OCI-LY1 (cell line): ENCODE results near the gene TLE4.

Experiments
- H2AFZ ChIP-seq: fragments of 200-600 bp; sonication (generic), shearing (Covaris generic); 2 replicates; pipeline ENCODE4 v1.6.0; 2014; ENCODE audit warnings: antibody characterized with exemption, mild to moderate bottlenecking, low read length
- H3F3A ChIP-seq: fragments of 200-600 bp; sonication (generic), shearing (Covaris generic); 2 replicates; pipeline ENCODE4 v1.6.0; 2014; ENCODE audit warnings: mild to moderate bottlenecking, antibody characterized with exemption, low read length, moderate library complexity; ENCODE audit not compliant: insufficient read depth
- H3K27ac ChIP-seq: fragments of 200-600 bp; sonication (generic); 2 replicates; pipeline ENCODE4 v1.5.1; 2014; ENCODE audit warnings: low read length, mixed run types, mild to moderate bottlenecking, low read depth; ENCODE audit not compliant: poor library complexity, severe bottlenecking
- H3K27me3 ChIP-seq: fragments of 200-600 bp; sonication (generic); 2 replicates; pipeline ENCODE4 v1.6.0; 2014; ENCODE audit warnings: antibody characterized with exemption, mild to moderate bottlenecking, low read length, moderate library complexity; ENCODE audit not compliant: insufficient read depth
- H3K36me3 ChIP-seq: fragments of 200-600 bp; sonication (generic); 2 replicates; pipeline ENCODE4 v1.6.1; 2014; ENCODE audit warnings: mild to moderate bottlenecking, antibody characterized with exemption, low read length, moderate library complexity, mixed read lengths; ENCODE audit not compliant: insufficient read depth
- H3K4me1 ChIP-seq: fragments of 200-600 bp; sonication (generic); 2 replicates; pipeline ENCODE4 v1.5.1; 2014; ENCODE audit warnings: mild to moderate bottlenecking, low read length, moderate library complexity; ENCODE audit not compliant: insufficient read depth, severe bottlenecking
- H3K4me2 ChIP-seq: fragments of 200-600 bp; sonication (generic), shearing (Covaris generic); 2 replicates; pipeline ENCODE4 v1.6.1; 2014; ENCODE audit warnings: low read length
- H3K4me3 ChIP-seq: fragments of 200-600 bp; sonication (generic); 2 replicates; pipeline ENCODE4 v1.5.1; 2014; ENCODE audit warnings: low read length, low read depth, mild to moderate bottlenecking, mixed read lengths; ENCODE audit not compliant: poor library complexity, severe bottlenecking
- H3K79me2 ChIP-seq: fragments of 200-600 bp; shearing (Covaris generic); 2 replicates; pipeline ENCODE4 v1.6.1; 2016; ENCODE audit warnings: mixed run types, low read length, mixed read lengths; ENCODE audit not compliant: insufficient read depth
- H3K9ac ChIP-seq: fragments of 200-600 bp; sonication (generic), shearing (Covaris generic); 2 replicates; pipeline ENCODE4 v1.6.1; 2014; ENCODE audit warnings: mild to moderate bottlenecking, low read length, mixed read lengths
- H3K9me2 ChIP-seq: fragments of 200-600 bp; sonication (generic), shearing (Covaris generic); 2 replicates; pipeline ENCODE4 v1.6.1; 2014; ENCODE audit warnings: low read depth, mild to moderate bottlenecking, low read length, mixed read lengths
- H3K9me3 ChIP-seq: fragments of 200-600 bp; shearing (Covaris generic); 2 replicates; pipeline ENCODE4 v1.6.1; 2014; ENCODE audit warnings: low read length, mixed read lengths
- H4K20me1 ChIP-seq: fragments of 200-600 bp; sonication (generic), shearing (Covaris generic); 2 replicates; pipeline ENCODE4 v1.6.0; 2016; ENCODE audit warnings: mild to moderate bottlenecking, low read length; ENCODE audit not compliant: insufficient read depth
- CTCF ChIP-seq: fragments of 200-600 bp; sonication (generic), shearing (Covaris generic); IDR thresholded peaks from 2 replicates; pipeline ENCODE4 v1.5.1; 2017; ENCODE audit warnings: mild to moderate bottlenecking, antibody characterized with exemption, low read length, moderate library complexity, mixed read lengths
- EZH2 ChIP-seq: fragments of 200-600 bp; sonication (generic), shearing (Covaris generic); IDR thresholded peaks from 2 replicates; pipeline ENCODE4 v1.8.0; 2017; ENCODE audit warnings: borderline replicate concordance, mixed run types, mild to moderate bottlenecking, antibody characterized with exemption, low read length, moderate library complexity, mixed read lengths

TLE4 gene

GRCh38 chr9:79691496-79691895 is 119.7 kb downstream of the TLE4 start:
- Histone ChIP-seq H3K9ac (no peak overlapping the region), H3K36me3 (no peaks in the 10 kb centered on the region), H3K4me1 (no peaks in the 10 kb centered on the region), H3K9me2 (no peaks in the 10 kb centered on the region), H3K27ac (no peak overlapping the region), H3K79me2 (no peaks in the 10 kb centered on the region), H3K4me2 (no peak overlapping the region), H4K20me1 (no peaks in the 10 kb centered on the region), H3F3A (no peaks in the 10 kb centered on the region), H3K4me3 (no peak overlapping the region), H2AFZ (no peak overlapping the region), H3K9me3 (no peaks in the 10 kb centered on the region), H3K27me3 (no peaks in the 10 kb centered on the region)
- no peak for TF ChIP-seq EZH2
- TF ChIP-seq CTCF = no peak

- H3K9ac ChIP-seq = no peak overlapping the region
- no peaks in the 10 kb centered on the region for H3K36me3 ChIP-seq
- H4K20me1 ChIP-seq = no peaks in the 10 kb centered on the region
- no peak overlapping the region for H3K4me3 ChIP-seq
- no peaks in the 10 kb centered on the region for H3K9me2 ChIP-seq
- no peaks in the 10 kb centered on the region for H3K4me1 ChIP-seq
- no peak overlapping the region for H3K27ac ChIP-seq
- H3K27me3 ChIP-seq = no peaks in the 10 kb centered on the region
- no peak overlapping the region for H3K4me2 ChIP-seq
- no peak overlapping the region for H2AFZ ChIP-seq
- H3K79me2 ChIP-seq = no peaks in the 10 kb centered on the region
- H3K9me3 ChIP-seq = no peaks in the 10 kb centered on the region
- H3F3A ChIP-seq = no peaks in the 10 kb centered on the region
- TF ChIP-seq CTCF = no peak
- no peak for TF ChIP-seq EZH2
These were observed 121.2 kb downstream of the TLE4 start for GRCh38 chr9:79692857-79693571.

GRCh38 chr9:79693750-79694149 is 122.0 kb downstream of the TLE4 start:
- no peaks in the 10 kb centered on the region for H3F3A ChIP-seq
- TF ChIP-seq CTCF (no peak), EZH2 (no peak)
- H3K27ac ChIP-seq = no peak overlapping the region
- no peaks in the 10 kb centered on the region for H3K9me3 ChIP-seq
- H3K4me2 ChIP-seq = no peak overlapping the region
- no peaks in the 10 kb centered on the region for H3K27me3 ChIP-seq
- no peaks in the 10 kb centered on the region for H3K9me2 ChIP-seq
- no peaks in the 10 kb centered on the region for H3K4me1 ChIP-seq
- H3K36me3 ChIP-seq = no peaks in the 10 kb centered on the region
- no peak overlapping the region for H3K4me3 ChIP-seq
- no peaks in the 10 kb centered on the region for H4K20me1 ChIP-seq
- no peaks in the 10 kb centered on the region for H3K79me2 ChIP-seq
- no peak overlapping the region for H3K9ac ChIP-seq
- no peak overlapping the region for H2AFZ ChIP-seq
